H1 (cell line): Measurements from ENCODE around the gene LAMB1. TPM values are rescaled to one million over a fixed set of nuclear protein-coding genes. Genes with fewer than 3 reads are reported as not detected.

ENCODE experiments used
- CTCF ChIA-PET: fragments of 300-600 bp; sonication (Branson Sonifier 250); formaldehyde crosslinking; loops from one replicate; lab custom pipeline; 2021; ENCODE audit not compliant: partially characterized antibody; lab: Charles Lee
- POLR2A ChIA-PET: fragments of 300-600 bp; sonication (Branson Sonifier 250); formaldehyde crosslinking; loops from one replicate; lab custom pipeline; 2021; ENCODE audit warnings: inconsistent platforms; ENCODE audit not compliant: partially characterized antibody; lab: Charles Lee
- DNase-seq, 2 experiments: peaks; one replicate each; pipeline versions ENCODE4 v3.0.0 to v3.0.0-alpha.2; 2010 to 2022; ENCODE audit warnings: low spot score in 2 of 2, low read depth in 1 of 2, mixed read lengths in 1 of 2
- FAIRE-seq: peaks from 2 replicates; lab custom pipeline; 2011; peaks lifted over from hg19 to GRCh38; lab: Jason Lieb, UNC
- H2AFZ ChIP-seq: 2 replicates; pipeline ENCODE4 v1.8.1; 2012; ENCODE audit warnings: low read length, inconsistent platforms
- H2AK5ac ChIP-seq: 2 replicates; pipeline ENCODE4 v1.6.1; 2013; ENCODE audit warnings: low read depth, low read length
- H2BK120ac ChIP-seq: replicated peaks from 2 replicates; pipeline ENCODE3; 2013; ENCODE audit warnings: low read depth, low read length, inconsistent platforms
- H2BK12ac ChIP-seq: 2 replicates; pipeline ENCODE4 v1.6.1; 2013; ENCODE audit warnings: low read depth, low read length
- H2BK15ac ChIP-seq: 2 replicates; pipeline ENCODE4 v1.6.1; 2013; ENCODE audit warnings: low read length
- H2BK20ac ChIP-seq: 2 replicates; pipeline ENCODE4 v1.6.1; 2013; ENCODE audit warnings: low read length
- H2BK5ac ChIP-seq: 2 replicates; pipeline ENCODE4 v1.6.1; 2013; ENCODE audit warnings: low read depth, low read length
- H3K14ac ChIP-seq: 2 replicates; pipeline ENCODE4 v1.6.1; 2013; ENCODE audit warnings: inconsistent platforms; ENCODE audit not compliant: insufficient read length
- H3K18ac ChIP-seq: 2 replicates; pipeline ENCODE4 v1.6.1; 2013; ENCODE audit warnings: low read length; ENCODE audit errors: extremely low read depth
- H3K23ac ChIP-seq: 2 replicates; pipeline ENCODE4 v1.6.1; 2013; ENCODE audit warnings: inconsistent platforms; ENCODE audit not compliant: insufficient read length
- H3K23me2 ChIP-seq: 2 replicates; pipeline ENCODE4 v1.6.1; 2013; ENCODE audit warnings: low read depth, low read length
- H3K27ac ChIP-seq: 2 replicates; pipeline ENCODE4 v1.6.1; 2011; ENCODE audit warnings: low read depth, low read length, inconsistent platforms
- H3K27me3 ChIP-seq, 4 experiments: replicated peaks in 1 of 4; 1 replicate in 1 of 4; 2 replicates in 3 of 4; pipeline versions ENCODE4 v1.6.1 to v1.8.1; 2011 to 2013; ENCODE audit warnings: low read length in 3 of 4, mild to moderate bottlenecking in 3 of 4, inconsistent platforms in 2 of 4, mixed read lengths in 2 of 4, moderate library complexity in 1 of 4; ENCODE audit not compliant: control insufficient read depth in 3 of 4, insufficient read depth in 3 of 4; ENCODE audit errors: extremely low read depth in 1 of 4
- H3K36me3 ChIP-seq, 4 experiments: 2 replicates each; pipeline versions ENCODE4 v1.6.1 to v1.8.1; 2011 to 2013; ENCODE audit warnings: mild to moderate bottlenecking in 4 of 4, low read length in 3 of 4, moderate library complexity in 2 of 4, control low read depth in 1 of 4, inconsistent platforms in 1 of 4; ENCODE audit not compliant: insufficient read depth in 4 of 4, control insufficient read depth in 2 of 4
- H3K4ac ChIP-seq: replicated peaks from 2 replicates; pipeline ENCODE3; 2013; ENCODE audit warnings: low read length, low read depth, mixed read lengths, inconsistent platforms; ENCODE audit not compliant: insufficient read length
- H3K4me1 ChIP-seq, 4 experiments: replicated peaks in 1 of 4; 1 replicate in 1 of 4; 2 replicates in 3 of 4; pipeline versions ENCODE4 v1.6.1 to v1.8.1; 2011 to 2013; ENCODE audit warnings: low read length in 3 of 4, inconsistent platforms in 2 of 4, mixed read lengths in 1 of 4; ENCODE audit not compliant: insufficient read depth in 4 of 4, control insufficient read depth in 3 of 4
- H3K4me2 ChIP-seq, 2 experiments: 2 replicates each; pipeline versions ENCODE4 v1.6.1 to v1.8.1; 2011 to 2013; ENCODE audit warnings: low read depth in 2 of 2, low read length in 2 of 2, control low read depth in 1 of 2, inconsistent platforms in 1 of 2, mild to moderate bottlenecking in 1 of 2; ENCODE audit not compliant: insufficient read depth in 1 of 2
- H3K4me3 ChIP-seq, 4 experiments: fragments of 200-600, 300-600 bp in 1 of 4; sonication (generic), shearing (Covaris generic), sonication (Bioruptor Twin) in 1 of 4; 2 replicates each; pipeline versions ENCODE4 v1.5.1 to v1.8.1; 2011 to 2016; ENCODE audit warnings: low read length in 4 of 4, low read depth in 3 of 4, control low read depth in 2 of 4, inconsistent platforms in 2 of 4, mild to moderate bottlenecking in 2 of 4, mixed read lengths in 1 of 4, moderate library complexity in 1 of 4; ENCODE audit not compliant: insufficient read depth in 2 of 4; ENCODE audit errors: extremely low read depth in 1 of 4
- H3K56ac ChIP-seq: replicated peaks from 2 replicates; pipeline ENCODE3; 2013; ENCODE audit warnings: low read depth, mild to moderate bottlenecking, mixed read lengths, low read length, inconsistent platforms; ENCODE audit not compliant: insufficient read length
- H3K79me1 ChIP-seq: 2 replicates; pipeline ENCODE4 v1.6.1; 2013; ENCODE audit warnings: low read depth, low read length, control low read depth
- H3K79me2 ChIP-seq, 2 experiments: 2 replicates each; pipeline versions ENCODE4 v1.6.1 to v1.8.1; 2012 to 2013; ENCODE audit warnings: low read length in 2 of 2, mild to moderate bottlenecking in 2 of 2, inconsistent platforms in 1 of 2; ENCODE audit not compliant: insufficient read depth in 2 of 2, control insufficient read depth in 1 of 2
- H3K9ac ChIP-seq, 4 experiments: replicated peaks in 1 of 4; 1 replicate in 1 of 4; 2 replicates in 3 of 4; pipeline versions ENCODE4 v1.6.1 to v1.8.1; 2011 to 2013; ENCODE audit warnings: low read depth in 3 of 4, low read length in 3 of 4, control low read depth in 2 of 4, mild to moderate bottlenecking in 2 of 4, moderate library complexity in 2 of 4, inconsistent platforms in 1 of 4; ENCODE audit errors: extremely low read depth in 1 of 4
- H3K9me3 ChIP-seq, 2 experiments: 2 replicates each; pipeline versions ENCODE4 v1.6.1 to v1.8.1; 2012 to 2013; ENCODE audit warnings: mild to moderate bottlenecking in 2 of 2, moderate library complexity in 2 of 2, control low read depth in 1 of 2, inconsistent platforms in 1 of 2, low read depth in 1 of 2, low read length in 1 of 2, mixed read lengths in 1 of 2; ENCODE audit not compliant: insufficient read depth in 2 of 2
- H4K20me1 ChIP-seq, 2 experiments: replicated peaks in 1 of 2; 2 replicates each; pipeline versions ENCODE3 to v1.8.1; 2011 to 2013; ENCODE audit warnings: inconsistent platforms in 2 of 2, low read length in 2 of 2, mild to moderate bottlenecking in 1 of 2; ENCODE audit not compliant: insufficient read depth in 2 of 2, control insufficient read depth in 1 of 2
- H4K5ac ChIP-seq: 2 replicates; pipeline ENCODE4 v1.6.1; 2013; ENCODE audit warnings: low read length, low read depth, mixed read lengths, inconsistent platforms; ENCODE audit not compliant: insufficient read length
- H4K8ac ChIP-seq: 2 replicates; pipeline ENCODE4 v1.8.0; 2013; ENCODE audit warnings: mild to moderate bottlenecking, moderate library complexity, low read length, inconsistent platforms; ENCODE audit not compliant: insufficient read depth; ENCODE audit errors: extremely low read depth
- H4K91ac ChIP-seq: replicated peaks from 2 replicates; pipeline ENCODE3; 2013; ENCODE audit warnings: low read length, mixed read lengths, inconsistent platforms; ENCODE audit not compliant: insufficient read length
- CHD2 ChIP-seq: IDR thresholded peaks from 2 replicates; pipeline ENCODE4 v1.6.1; 2012; ENCODE audit warnings: low read length, improper control_type of control experiment
- EGR1 ChIP-seq: IDR thresholded peaks from 2 replicates; pipeline ENCODE4 v1.6.1; 2011; ENCODE audit warnings: low read depth, low read length, borderline replicate concordance
- EP300 ChIP-seq, 2 experiments: IDR thresholded peaks; 1 replicate in 1 of 2; 2 replicates in 1 of 2; pipeline ENCODE4 v1.6.1; 2011 to 2012; ENCODE audit warnings: low read depth in 2 of 2, low read length in 2 of 2, mild to moderate bottlenecking in 2 of 2, borderline replicate concordance in 1 of 2, inconsistent platforms in 1 of 2, moderate library complexity in 1 of 2
- GABPA ChIP-seq: IDR thresholded peaks from 2 replicates; pipeline ENCODE4 v1.6.1; 2011; ENCODE audit warnings: mild to moderate bottlenecking, low read length, moderate library complexity, borderline replicate concordance; ENCODE audit not compliant: insufficient read depth
- KDM5A ChIP-seq: fragments of 200-600 bp; IDR thresholded peaks from 2 replicates; pipeline ENCODE4 v1.7.1; 2012; ENCODE audit warnings: mild to moderate bottlenecking, low read length, inconsistent platforms, mixed read lengths
- NRF1 ChIP-seq: IDR thresholded peaks from 2 replicates; pipeline ENCODE4 v1.6.1; 2011; ENCODE audit warnings: mild to moderate bottlenecking, low read depth, low read length, improper control_type of control experiment
- POU5F1 ChIP-seq: IDR thresholded peaks from 2 replicates; pipeline ENCODE4 v1.6.1; 2011; ENCODE audit warnings: low read depth, mild to moderate bottlenecking, low read length, moderate library complexity
- RXRA ChIP-seq: IDR thresholded peaks from 2 replicates; pipeline ENCODE4 v1.6.1; 2011; ENCODE audit warnings: low read depth, mild to moderate bottlenecking, low read length, moderate library complexity; ENCODE audit not compliant: insufficient read depth
- SIRT6 ChIP-seq: IDR thresholded peaks from one replicate; pipeline ENCODE4 v1.7.1; 2012; ENCODE audit warnings: low read length, inconsistent platforms
- SP1 ChIP-seq: IDR thresholded peaks from 2 replicates; pipeline ENCODE4 v1.6.1; 2011; ENCODE audit warnings: low read depth, low read length
- SUZ12 ChIP-seq: fragments of 200-600 bp; sonication (generic); IDR thresholded peaks from 2 replicates; pipeline ENCODE4 v1.6.1; 2012; ENCODE audit warnings: mild to moderate bottlenecking, inconsistent platforms, low read length, moderate library complexity, mixed read lengths
- TAF1 ChIP-seq: IDR thresholded peaks from 2 replicates; pipeline ENCODE4 v1.6.1; 2011; ENCODE audit warnings: mild to moderate bottlenecking, low read depth, low read length
- TAF7 ChIP-seq: optimal IDR thresholded peaks from 2 replicates; pipeline ENCODE3; 2011; ENCODE audit warnings: low read depth, mild to moderate bottlenecking, inconsistent platforms, low read length, moderate library complexity, borderline replicate concordance
- TEAD4 ChIP-seq: IDR thresholded peaks from 2 replicates; pipeline ENCODE4 v1.6.1; 2012; ENCODE audit warnings: low read depth, low read length, inconsistent platforms, mixed read lengths
- WGBS, 2 experiments: shearing (Covaris generic) in 1 of 2; methylation state at CpG; one replicate each; pipeline versions ENCODE4 v1.1.6 to v1.1.7; 2013 to 2015; ENCODE audit warnings: low lambda C conversion rate in 2 of 2, mixed read lengths in 2 of 2, inconsistent platforms in 1 of 2, low coverage in 1 of 2, missing lambda C conversion rate in 1 of 2; ENCODE audit not compliant: insufficient replicate concordance in 2 of 2, insufficient coverage in 1 of 2, insufficient read length in 1 of 2; ENCODE audit errors: extremely low coverage in 1 of 2, missing lambda C conversion rate in 1 of 2; 5-methylcytosine and 5-hydroxymethylcytosine counted together
- polyA plus RNA-seq, 7 experiments: library from polyadenylated mRNA; depleted of rRNA in 3 of 7; stranded (reverse) in 5 of 7; unstranded in 2 of 7; fragments of >200 nt in 5 of 7; fragments of 200-250 nt in 2 of 7; gene quantifications; 1 replicate in 5 of 7; 2 replicates in 1 of 7; 4 replicates in 1 of 7; pipeline versions ENCODE4 v1.2.1 to v1.2.3, GENCODE V29; 2011 to 2013; ENCODE audit warnings: missing spikeins in 2 of 7, mixed read lengths in 2 of 7
- total RNA-seq: library from RNA; stranded (reverse); fragmentation: NEBNext Ultra II Directional; extraction: Animal tissue kit (Norgen Biotek cat#: 25700); gene quantifications from 2 replicates; pipeline ENCODE4 v1.2.1, GENCODE V29; 2021
- TF ChIP-seq, protein P1 (sequence below): IDR thresholded peaks from 2 replicates; pipeline ENCODE4 v1.6.1; 2011; ENCODE audit warnings: low read depth, mild to moderate bottlenecking, low read length; ENCODE audit not compliant: insufficient read depth

The LAMB1 gene
- total and polyA plus RNA-seq, 2 of the 8 experiments (the other 6 are each of a cell fraction or from before 2014, with no cell fraction given), result 31.9 to 38.5 TPM

GRCh38 chr7:108010377-108010776 is 7.4 kb upstream of the LAMB1 start:
- Histone ChIP-seq H3K36me3 (no peaks in the 10 kb centered on the region), H3K18ac (no peak overlapping the region), H2BK15ac (no peak overlapping the region), H3K79me1 (no peaks in the 10 kb centered on the region), H3K9ac (no peak overlapping the region), H2BK12ac (no peak overlapping the region), H4K8ac (no peak overlapping the region), H3K23me2 (no peaks in the 10 kb centered on the region), H2BK20ac (no peak overlapping the region), H2BK5ac (no peak overlapping the region), H3K4ac (no peak overlapping the region), H3K27ac (no peak overlapping the region), H3K4me2 (no peak overlapping the region), H3K4me3 (no peak overlapping the region), H4K20me1 (no peaks in the 10 kb centered on the region), H2AFZ (no peak overlapping the region), H4K5ac (no peak overlapping the region), H2AK5ac (no peak overlapping the region), H3K9me3 (no peaks in the 10 kb centered on the region), H3K56ac (no peak overlapping the region), H2BK120ac (no peak overlapping the region), H4K91ac (no peak overlapping the region), H3K4me1 (no peaks in the 10 kb centered on the region), H3K23ac (no peak overlapping the region), H3K27me3 (peaks cover 10 to 24% (median 18%) of the 10 kb centered on the region in 4 experiments), H3K79me2 (no peaks in the 10 kb centered on the region), H3K14ac (no peak overlapping the region)
- ChIA-PET POLR2A (no interaction called here), CTCF (interaction anchor here (0.9 to 1.2 kb wide), 2 partner anchors 77 to 86 kb away, joined by 3 read pairs; no protein-coding TSS in a partner anchor)
- 86% methylated on average over 1 of the region's 1 CpG; no CpG with 5 or more reads in 1 of the 2 experiments for WGBS, 2 experiments
- FAIRE-seq, result no peak
- no peak for DNase-seq
- TF ChIP-seq CHD2 (no peak), EP300 (IDR thresholded peaks at IDR 0.05; ENCODE audit: borderline replicate concordance in 1 of 2, low read depth in 2 of 2, low read length in 2 of 2) (no peak), POU5F1 (no peak), SP1 (no peak), TAF7 (no peak), SUZ12 (no peak), EGR1 (no peak), RXRA (no peak), KDM5A (no peak), SIRT6 (no peak), TEAD4 (no peak), TAF1 (no peak), GABPA (no peak), NRF1 (no peak)
- TF ChIP-seq, protein P1, sequence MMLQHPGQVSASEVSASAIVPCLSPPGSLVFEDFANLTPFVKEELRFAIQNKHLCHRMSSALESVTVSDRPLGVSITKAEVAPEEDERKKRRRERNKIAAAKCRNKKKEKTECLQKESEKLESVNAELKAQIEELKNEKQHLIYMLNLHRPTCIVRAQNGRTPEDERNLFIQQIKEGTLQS, result no peak
